IPS DF 6.9 (cell line): ENCODE results near the gene COL4A1.

Experiments used
- DNase-seq: peaks from one replicate; pipeline ENCODE4 v3.0.0-alpha.2; 2013; ENCODE audit warnings: low read depth, low spot score
- H3K27ac ChIP-seq: one replicate; pipeline ENCODE4 v1.5.1; 2013; ENCODE audit warnings: low read length, control low read depth
- H3K27me3 ChIP-seq: 2 replicates; pipeline ENCODE4 v1.6.1; 2013; ENCODE audit warnings: mild to moderate bottlenecking, low read length; ENCODE audit not compliant: control insufficient read depth, insufficient read depth
- H3K36me3 ChIP-seq: 2 replicates; pipeline ENCODE4 v1.6.1; 2013; ENCODE audit warnings: low read length; ENCODE audit not compliant: control insufficient read depth, insufficient read depth
- H3K4me1 ChIP-seq: 2 replicates; pipeline ENCODE4 v1.6.1; 2013; ENCODE audit warnings: low read length; ENCODE audit not compliant: control insufficient read depth, insufficient read depth
- H3K4me3 ChIP-seq: 2 replicates; pipeline ENCODE4 v1.5.1; 2013; ENCODE audit warnings: mild to moderate bottlenecking, low read length
- H3K9me3 ChIP-seq: 2 replicates; pipeline ENCODE4 v1.6.1; 2013; ENCODE audit warnings: low read length, inconsistent platforms; ENCODE audit not compliant: control insufficient read depth, insufficient read depth
- WGBS: extraction: QIAGEN DNeasy Blood & Tissue Kit; methylation state at CpG from one replicate; pipeline ENCODE4 v1.1.7; 2013; ENCODE audit warnings: mixed read lengths, missing lambda C conversion rate; ENCODE audit not compliant: insufficient read length, insufficient coverage; 5-methylcytosine and 5-hydroxymethylcytosine counted together

Gene COL4A1

GRCh38 chr13:110162866-110163658, 143.9 kb downstream of the COL4A1 start:
- DNase-seq = no peak
- no peak overlapping the region for H3K27ac ChIP-seq
- no peak overlapping the region for H3K4me3 ChIP-seq
- no CpG with 5 or more reads among the region's 11 CpGs for WGBS
- H3K4me1 ChIP-seq = no peaks in the 10 kb centered on the region
- H3K36me3 ChIP-seq = no peaks in the 10 kb centered on the region
- no peaks in the 10 kb centered on the region for H3K27me3 ChIP-seq
- no peaks in the 10 kb centered on the region for H3K9me3 ChIP-seq

GRCh38 chr13:110162053-110162452, 144.9 kb downstream of the COL4A1 start:
- WGBS = no CpG with 5 or more reads among the region's 11 CpGs
- Histone ChIP-seq H3K27me3 (no peaks in the 10 kb centered on the region), H3K9me3 (no peaks in the 10 kb centered on the region), H3K4me1 (no peaks in the 10 kb centered on the region), H3K27ac (no peak overlapping the region), H3K36me3 (no peaks in the 10 kb centered on the region), H3K4me3 (no peak overlapping the region)
- no peak for DNase-seq

- Histone ChIP-seq H3K9me3 (no peaks in the 10 kb centered on the region), H3K4me1 (no peaks in the 10 kb centered on the region), H3K27me3 (no peaks in the 10 kb centered on the region), H3K36me3 (no peaks in the 10 kb centered on the region), H3K4me3 (no peak overlapping the region), H3K27ac (no peak overlapping the region)
- no CpG with 5 or more reads among the region's 10 CpGs for WGBS
- no peak for DNase-seq
These were observed 145.7 kb downstream of the COL4A1 start for GRCh38 chr13:110161112-110161882.

- DNase-seq = no peak
- no CpG with 5 or more reads among the region's 2 CpGs for WGBS
- Histone ChIP-seq H3K36me3 (no peaks in the 10 kb centered on the region), H3K4me3 (no peak overlapping the region), H3K9me3 (no peaks in the 10 kb centered on the region), H3K27me3 (no peaks in the 10 kb centered on the region; the same call in 1 of the 2 replicates), H3K27ac (no peak overlapping the region), H3K4me1 (no peaks in the 10 kb centered on the region; the same call in 1 of the 2 replicates)
These were observed 148.7 kb downstream of the COL4A1 start for GRCh38 chr13:110158226-110158625.

- H3K36me3 ChIP-seq = no peaks in the 10 kb centered on the region
- H3K9me3 ChIP-seq = no peaks in the 10 kb centered on the region
- H3K4me3 ChIP-seq = no peak overlapping the region
- no CpG with 5 or more reads among the region's 1 CpG for WGBS
- H3K27ac ChIP-seq = no peak overlapping the region
- H3K4me1 ChIP-seq = no peaks in the 10 kb centered on the region; the same call in 1 of the 2 replicates
- DNase-seq = no peak
- H3K27me3 ChIP-seq = no peaks in the 10 kb centered on the region; the same call in 1 of the 2 replicates
These were observed 149.2 kb downstream of the COL4A1 start for GRCh38 chr13:110157718-110158117.

GRCh38 chr13:110156301-110157049, 150.5 kb downstream of the COL4A1 start:
- Histone ChIP-seq H3K4me3 (no peak overlapping the region), H3K36me3 (no peaks in the 10 kb centered on the region), H3K27me3 (no peaks in the 10 kb centered on the region; the same call in 1 of the 2 replicates), H3K27ac (no peak overlapping the region), H3K4me1 (no peaks in the 10 kb centered on the region; the same call in 1 of the 2 replicates), H3K9me3 (no peaks in the 10 kb centered on the region)
- no peak for DNase-seq
- WGBS = no CpG with 5 or more reads among the region's 5 CpGs

GRCh38 chr13:110155072-110155471, 151.9 kb downstream of the COL4A1 start:
- no CpG with 5 or more reads among the region's 14 CpGs for WGBS
- no peaks in the 10 kb centered on the region for H3K9me3 ChIP-seq
- H3K4me1 ChIP-seq = no peaks in the 10 kb centered on the region; the same call in 1 of the 2 replicates
- H3K27me3 ChIP-seq = no peaks in the 10 kb centered on the region; the same call in 1 of the 2 replicates
- H3K27ac ChIP-seq = no peak overlapping the region
- no peaks in the 10 kb centered on the region for H3K36me3 ChIP-seq
- H3K4me3 ChIP-seq = no peak overlapping the region
- DNase-seq = no peak

- no peak overlapping the region for H3K4me3 ChIP-seq
- no peaks in the 10 kb centered on the region; the same call in 1 of the 2 replicates for H3K27me3 ChIP-seq
- H3K36me3 ChIP-seq = no peaks in the 10 kb centered on the region
- no peak overlapping the region for H3K27ac ChIP-seq
- no peaks in the 10 kb centered on the region for H3K9me3 ChIP-seq
- no peaks in the 10 kb centered on the region; the same call in 1 of the 2 replicates for H3K4me1 ChIP-seq
- WGBS = no CpG with 5 or more reads among the region's 7 CpGs
- no peak for DNase-seq
These were observed 152.5 kb downstream of the COL4A1 start for GRCh38 chr13:110154410-110154933.

- no peak for DNase-seq
- Histone ChIP-seq H3K27ac (no peak overlapping the region), H3K4me3 (no peak overlapping the region), H3K27me3 (no peaks in the 10 kb centered on the region; the same call in 1 of the 2 replicates), H3K36me3 (no peaks in the 10 kb centered on the region), H3K4me1 (no peaks in the 10 kb centered on the region; the same call in 1 of the 2 replicates), H3K9me3 (no peaks in the 10 kb centered on the region)
- WGBS = no CpG with 5 or more reads among the region's 17 CpGs
These were observed 154.6 kb downstream of the COL4A1 start for GRCh38 chr13:110152351-110152750.

GRCh38 chr13:110151462-110151861, 155.5 kb downstream of the COL4A1 start:
- Histone ChIP-seq H3K9me3 (no peaks in the 10 kb centered on the region), H3K4me1 (no peaks in the 10 kb centered on the region; the same call in 1 of the 2 replicates), H3K27me3 (no peaks in the 10 kb centered on the region; the same call in 1 of the 2 replicates), H3K4me3 (no peak overlapping the region), H3K36me3 (no peaks in the 10 kb centered on the region), H3K27ac (no peak overlapping the region)
- no peak for DNase-seq
- no CpG with 5 or more reads among the region's 12 CpGs for WGBS
